SK-N-SH treated with all-trans-retinoic acid at 6 μM for 48 hours (cell line): ENCODE results near the gene LYPD3.

Experiments
- ARNTL ChIP-seq: fragments of 450-650 bp; formaldehyde crosslinking; IDR thresholded peaks from 2 replicates; pipeline ENCODE4 v1.5.0; 2020; ENCODE audit warnings: low read depth, mild to moderate bottlenecking, moderate library complexity, borderline replicate concordance
- BACH2 ChIP-seq: fragments of 250-450 bp; sonication (Bioruptor Pico); IDR thresholded peaks from 2 replicates; pipeline ENCODE4 v1.9.0; 2021; ENCODE audit warnings: mild to moderate bottlenecking, borderline replicate concordance
- CREB5 ChIP-seq: fragments of 250-450 bp; sonication (Bioruptor Pico); IDR thresholded peaks from 2 replicates; pipeline ENCODE4 v1.5.1; 2020; ENCODE audit warnings: low read depth, mild to moderate bottlenecking, moderate library complexity
- CSDC2 ChIP-seq: fragments of 250-450 bp; sonication (Bioruptor Pico); IDR thresholded peaks from 2 replicates; pipeline ENCODE4 v1.5.0; 2020; ENCODE audit warnings: mild to moderate bottlenecking, moderate library complexity
- CSRNP3 ChIP-seq: fragments of 250-450 bp; sonication (Bioruptor Pico); IDR thresholded peaks from 2 replicates; pipeline ENCODE4 v1.5.1; 2021; ENCODE audit warnings: mild to moderate bottlenecking, moderate library complexity
- ISL1 ChIP-seq: fragments of 250-450 bp; sonication (Bioruptor Pico); IDR thresholded peaks from 2 replicates; pipeline ENCODE4 v2.1.2; 2022; ENCODE audit warnings: mild to moderate bottlenecking, moderate library complexity
- PATZ1 ChIP-seq: fragments of 250-450 bp; sonication (Bioruptor Pico); IDR thresholded peaks from 2 replicates; pipeline ENCODE4 v1.8.0; 2020; ENCODE audit warnings: mild to moderate bottlenecking, moderate library complexity, borderline replicate concordance
- RARB ChIP-seq: fragments of 250-450 bp; sonication (Bioruptor Pico); IDR thresholded peaks from 2 replicates; pipeline ENCODE4 v1.8.0; 2021; ENCODE audit warnings: mild to moderate bottlenecking, moderate library complexity
- ZFP3 ChIP-seq: fragments of 250-450 bp; sonication (Bioruptor Pico); IDR thresholded peaks from 2 replicates; pipeline ENCODE4 v1.5.0; 2020; ENCODE audit warnings: mild to moderate bottlenecking, moderate library complexity
- ZFP30 ChIP-seq: fragments of 450-650 bp; formaldehyde crosslinking; IDR thresholded peaks from 2 replicates; pipeline ENCODE4 v1.5.0; 2022; ENCODE audit warnings: mild to moderate bottlenecking, moderate library complexity
- ZNF565 ChIP-seq: fragments of 450-650 bp; formaldehyde crosslinking; conservative IDR thresholded peaks from 2 replicates; pipeline ENCODE4 v1.5.0; 2020; ENCODE audit warnings: low read depth, mild to moderate bottlenecking, moderate library complexity
- ZNF70 ChIP-seq: fragments of 450-650 bp; formaldehyde crosslinking; IDR thresholded peaks from 2 replicates; pipeline ENCODE4 v1.5.0; 2020; ENCODE audit warnings: mild to moderate bottlenecking, moderate library complexity

DNA sequence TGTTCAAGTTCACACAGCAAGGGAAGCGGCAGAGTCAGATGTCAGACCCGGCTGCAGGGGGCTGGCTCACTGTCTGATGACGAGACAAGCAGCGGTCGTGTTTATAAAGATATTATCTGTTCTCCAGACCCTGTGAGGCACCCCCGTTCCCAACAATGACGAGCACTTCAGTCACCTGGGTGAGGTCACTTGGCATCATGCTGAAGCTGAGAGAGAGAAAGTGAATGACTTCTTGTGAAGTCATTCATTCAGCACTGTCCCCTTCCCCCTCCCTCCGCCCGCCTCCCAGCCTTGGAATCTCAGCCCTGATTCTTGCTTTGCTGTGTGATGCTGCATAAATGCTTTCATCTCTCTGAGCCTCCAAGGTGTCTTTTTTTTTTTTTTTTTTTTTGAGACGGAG, 4.9 kb upstream of the LYPD3 start:
- no peak for TF ChIP-seq ZFP3 (CRISPR knock-in tag)
- TF ChIP-seq ISL1, result no peak
- no peak for TF ChIP-seq CSDC2
- TF ChIP-seq BACH2 (CRISPR knock-in tag), result no peak
- TF ChIP-seq ARNTL, result no peak
- no peak for TF ChIP-seq RARB (CRISPR knock-in tag)
- no peak for TF ChIP-seq CREB5 (CRISPR knock-in tag)
- no peak for TF ChIP-seq PATZ1 (CRISPR knock-in tag)
- TF ChIP-seq CSRNP3 (CRISPR knock-in tag), result no peak
- peak; percentile 69 for TF ChIP-seq ZNF70
- no peak for TF ChIP-seq ZFP30 (CRISPR knock-in tag)
- no peak for TF ChIP-seq ZNF565
